AG20443 (cell line): Measurements from ENCODE around the gene COA1.
A peak's percentile ranks its signal among the peaks of the same experiment; 100 is the strongest.
"Not testable (repeated sequence)": the region's sequence is repeated elsewhere in the genome, so short reads cannot be mapped to it uniquely, and the experiment has no call there.

Source experiments
- DNase-seq: peaks from one replicate; pipeline ENCODE4 v3.0.0; 2012; ENCODE audit warnings: low spot score, mixed read lengths

COA1 gene

DNA sequence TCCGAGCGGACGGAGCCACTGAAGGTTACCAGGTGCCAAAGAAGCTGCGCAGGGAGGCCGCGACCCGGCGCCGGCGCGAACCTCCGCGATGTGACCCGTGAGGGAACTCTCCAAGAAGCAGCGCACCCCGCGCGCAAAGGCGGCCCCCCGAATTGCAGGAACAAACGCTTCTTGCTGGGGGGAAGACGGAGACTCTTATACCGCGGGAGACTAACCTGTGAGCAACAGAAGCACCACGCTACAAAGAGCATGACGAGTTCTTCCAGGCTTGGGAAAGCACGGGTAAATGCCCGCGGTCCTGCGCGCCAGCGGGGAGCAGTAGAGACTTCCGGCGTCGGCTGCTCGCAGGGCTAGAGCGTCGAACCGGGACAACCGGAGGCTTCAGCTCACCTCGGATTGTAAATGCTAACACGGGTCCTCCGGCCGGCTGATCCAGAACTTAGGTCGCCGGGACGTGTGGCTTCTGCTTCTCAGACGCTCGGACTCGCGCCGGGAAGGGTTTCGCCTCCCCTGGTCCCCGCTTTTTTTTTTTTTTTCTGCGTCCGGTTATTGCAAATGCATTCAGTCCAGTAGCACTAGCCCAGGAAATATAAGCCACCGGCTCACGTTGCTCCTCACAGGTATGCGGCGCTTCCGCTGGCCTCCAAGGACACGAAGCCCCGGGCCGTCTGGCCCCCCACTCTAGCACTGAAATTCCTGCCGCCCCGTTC, at the start of gene COA1:
TSS of gene COA1 (minus strand) at position 310 of the 710 bp plus-strand sequence. CDS start 80,909 bp downstream, outside the sequence.
- DNase-seq: peak; percentile 94

DNA sequence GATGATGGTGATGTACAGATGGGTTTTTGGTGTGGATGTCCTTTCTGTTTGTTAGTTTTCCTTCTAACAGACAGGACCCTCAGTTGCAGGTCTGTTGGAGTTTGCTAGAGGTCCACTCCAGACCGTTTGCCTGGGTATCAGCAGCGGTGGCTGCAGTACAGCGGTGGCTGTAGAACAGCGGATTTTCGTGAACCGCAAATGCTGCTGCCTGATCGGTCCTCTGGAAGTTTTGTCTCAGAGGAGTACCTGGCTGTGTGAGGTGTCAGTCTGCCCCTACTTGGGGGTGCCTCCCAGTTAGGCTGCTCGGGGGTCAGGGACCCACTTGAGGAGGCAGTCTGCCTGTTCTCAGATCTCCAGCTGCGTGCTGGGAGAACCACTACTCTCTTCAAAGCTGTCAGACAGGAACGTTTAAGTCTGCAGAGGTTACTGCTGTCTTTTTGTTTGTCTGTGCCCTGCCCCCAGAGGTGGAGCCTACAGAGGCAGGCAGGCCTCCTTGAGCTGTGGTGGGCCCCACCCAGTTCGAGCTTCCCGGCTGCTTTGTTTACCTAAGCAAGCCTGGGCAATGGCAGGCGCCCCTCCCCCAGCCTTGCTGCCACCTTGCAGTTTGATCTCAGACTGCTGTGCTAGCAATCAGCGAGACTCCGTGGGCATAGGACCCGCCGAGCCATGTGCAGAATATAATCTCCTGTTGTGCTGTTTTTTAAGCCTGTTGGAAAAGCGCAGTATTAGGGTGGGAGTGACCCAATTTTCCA, 49.1 kb upstream of the COA1 start:
- DNase-seq: not testable (repeated sequence)

DNA sequence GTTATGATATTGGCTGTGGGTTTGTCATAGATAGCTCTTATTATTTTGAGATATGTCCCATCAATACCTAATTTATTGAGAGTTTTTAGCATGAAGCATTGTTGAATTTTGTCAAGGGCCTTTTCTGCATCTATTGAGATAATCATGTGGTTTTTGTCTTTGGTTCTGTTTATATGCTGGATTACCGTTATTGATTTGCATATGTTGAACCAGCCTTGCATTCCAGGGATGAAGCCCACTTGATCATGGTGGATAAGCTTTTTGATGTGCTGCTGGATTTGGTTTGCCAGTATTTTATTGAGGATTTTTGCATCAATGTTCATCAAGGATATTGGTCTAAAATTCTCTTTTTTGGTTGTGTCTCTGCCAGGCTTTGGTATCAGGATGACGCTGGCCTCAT, 45.9 kb upstream of the COA1 start:
- DNase-seq: not testable (repeated sequence)

DNA sequence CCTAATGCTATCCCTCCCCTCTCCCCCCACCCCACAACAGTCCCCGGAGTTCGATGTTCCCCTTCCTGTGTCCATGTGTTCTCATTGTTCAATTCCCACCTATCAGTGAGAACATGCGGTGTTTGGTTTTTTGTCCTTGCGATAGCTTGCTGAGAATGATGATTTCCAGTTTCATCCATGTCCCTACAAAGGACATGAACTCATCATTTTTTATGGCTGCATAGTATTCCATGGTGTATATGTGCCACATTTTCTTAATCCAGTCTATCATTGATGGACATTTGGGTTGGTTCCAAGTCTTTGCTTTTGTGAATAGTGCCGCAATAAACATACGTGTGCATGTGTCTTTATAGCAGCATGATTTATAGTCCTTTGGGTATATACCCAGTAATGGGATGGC, 43.9 kb upstream of the COA1 start:
- not testable (repeated sequence) for DNase-seq

- no peak for DNase-seq
Observed at GRCh38 chr7:43771573-43771972, 42.2 kb upstream of the COA1 start.

GRCh38 chr7:43771128-43771527, 41.8 kb upstream of the COA1 start:
- DNase-seq: no peak

GRCh38 chr7:43769791-43770465, 40.6 kb upstream of the COA1 start:
- no peak for DNase-seq

DNA sequence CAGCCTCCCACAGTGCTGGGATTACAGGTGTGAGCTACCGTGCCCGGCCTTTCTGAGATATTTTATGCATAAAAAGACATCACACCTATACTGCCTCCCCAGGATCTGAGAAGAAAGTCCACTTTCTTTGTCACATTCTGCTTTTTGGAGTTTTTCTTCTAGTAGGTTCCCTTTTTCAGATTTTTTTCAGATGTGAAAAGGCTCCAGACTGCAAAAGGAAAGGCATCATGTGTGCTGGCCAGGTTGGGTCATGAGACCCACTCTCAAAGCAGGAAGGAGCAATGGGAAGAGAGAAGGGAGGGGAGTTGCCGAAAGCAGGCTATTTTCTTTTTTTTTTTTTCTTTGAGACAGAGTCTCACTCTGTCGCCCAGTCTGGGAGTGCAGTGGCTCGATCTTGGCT, 40.0 kb upstream of the COA1 start:
- DNase-seq: no peak

- DNase-seq: no peak
Observed at GRCh38 chr7:43768887-43769272, 39.6 kb upstream of the COA1 start.

DNA sequence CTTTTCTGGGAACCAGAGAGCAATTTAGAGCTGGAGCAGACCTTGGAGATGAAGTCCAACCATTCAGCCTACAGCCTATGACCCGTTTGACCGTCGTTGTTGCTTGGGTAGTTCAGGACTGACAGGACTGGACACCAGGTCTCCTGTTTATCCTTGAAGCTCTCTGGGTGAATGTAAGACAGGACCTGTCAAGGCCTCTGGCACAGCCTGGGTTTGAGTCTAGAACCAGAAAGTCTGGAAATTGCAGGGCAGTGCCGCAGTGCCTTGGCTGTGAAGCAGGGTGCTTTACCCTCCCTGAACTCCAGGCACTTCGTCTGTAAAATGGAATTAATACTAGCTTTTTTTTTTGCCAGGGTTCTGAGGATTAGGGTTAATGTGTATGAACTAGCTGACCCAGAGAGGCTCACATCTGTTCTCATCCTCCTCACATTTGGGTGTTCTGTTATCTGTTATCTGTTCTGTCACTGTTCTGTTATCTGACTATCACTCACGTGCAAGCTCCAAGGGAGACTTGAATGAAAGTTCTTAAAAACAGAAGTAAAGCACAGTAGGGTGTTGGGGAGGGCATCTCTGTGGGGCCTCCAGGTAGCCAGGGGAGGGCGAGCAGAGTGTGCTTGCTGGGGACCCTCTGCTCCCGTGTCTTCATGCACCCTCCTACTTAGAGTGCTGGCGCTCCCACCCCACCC, 39.0 kb upstream of the COA1 start:
- DNase-seq: no peak

DNA sequence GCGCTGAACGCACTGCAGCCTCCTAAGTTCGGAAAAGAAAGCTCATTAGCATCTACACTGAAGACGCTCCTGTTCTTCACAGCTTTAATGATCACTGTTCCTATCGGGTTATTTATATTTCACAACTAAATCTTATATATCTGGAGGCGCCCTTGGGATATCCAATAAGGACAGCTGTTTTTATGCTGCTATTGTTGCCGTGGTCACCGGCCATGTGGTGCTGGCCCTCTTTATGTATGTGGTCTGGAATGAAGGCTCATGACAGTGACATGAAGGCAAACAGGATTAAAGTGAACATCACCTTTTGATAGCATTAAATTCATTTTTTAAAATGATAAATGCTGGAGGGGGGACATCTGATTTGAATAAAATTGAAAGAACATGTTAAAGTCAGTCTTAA, 38.0 kb upstream of the COA1 start:
- no peak for DNase-seq

- DNase-seq: no peak
Observed at GRCh38 chr7:43766564-43766963, 37.2 kb upstream of the COA1 start.

DNA sequence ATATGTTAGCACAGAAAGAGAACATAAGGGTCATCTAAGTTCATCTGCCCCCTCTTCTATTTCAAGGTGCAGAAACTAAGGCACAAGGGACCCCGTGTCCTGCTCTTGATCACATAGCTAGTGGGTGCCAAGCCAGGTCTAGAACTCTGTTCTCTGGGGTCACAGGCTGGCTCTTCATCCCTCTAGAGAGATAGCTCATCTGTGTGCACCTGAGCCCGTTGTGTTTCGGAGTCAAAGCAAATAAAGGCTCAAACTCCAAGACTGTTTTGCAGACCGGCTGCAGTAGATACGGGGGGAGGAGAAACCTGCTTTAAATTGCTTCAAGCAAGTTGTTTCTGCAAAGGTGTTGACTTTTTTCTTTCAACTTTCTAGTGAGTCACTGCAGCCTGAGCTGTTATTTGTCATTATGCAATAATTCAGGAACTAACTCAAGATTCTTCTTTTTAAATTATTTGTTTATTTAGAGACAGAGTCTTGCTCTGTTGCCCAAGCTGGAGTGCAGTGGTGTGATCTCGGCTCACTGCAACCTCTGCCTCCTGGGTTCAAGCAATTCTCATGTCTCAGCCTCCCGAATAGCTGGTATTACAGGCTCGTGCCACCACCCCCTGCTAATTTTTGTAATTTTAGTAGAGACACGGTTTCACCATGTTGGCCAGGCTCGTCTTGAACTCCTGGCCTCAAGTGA, 35.6 kb upstream of the COA1 start:
- DNase-seq: peak; percentile 28

DNA sequence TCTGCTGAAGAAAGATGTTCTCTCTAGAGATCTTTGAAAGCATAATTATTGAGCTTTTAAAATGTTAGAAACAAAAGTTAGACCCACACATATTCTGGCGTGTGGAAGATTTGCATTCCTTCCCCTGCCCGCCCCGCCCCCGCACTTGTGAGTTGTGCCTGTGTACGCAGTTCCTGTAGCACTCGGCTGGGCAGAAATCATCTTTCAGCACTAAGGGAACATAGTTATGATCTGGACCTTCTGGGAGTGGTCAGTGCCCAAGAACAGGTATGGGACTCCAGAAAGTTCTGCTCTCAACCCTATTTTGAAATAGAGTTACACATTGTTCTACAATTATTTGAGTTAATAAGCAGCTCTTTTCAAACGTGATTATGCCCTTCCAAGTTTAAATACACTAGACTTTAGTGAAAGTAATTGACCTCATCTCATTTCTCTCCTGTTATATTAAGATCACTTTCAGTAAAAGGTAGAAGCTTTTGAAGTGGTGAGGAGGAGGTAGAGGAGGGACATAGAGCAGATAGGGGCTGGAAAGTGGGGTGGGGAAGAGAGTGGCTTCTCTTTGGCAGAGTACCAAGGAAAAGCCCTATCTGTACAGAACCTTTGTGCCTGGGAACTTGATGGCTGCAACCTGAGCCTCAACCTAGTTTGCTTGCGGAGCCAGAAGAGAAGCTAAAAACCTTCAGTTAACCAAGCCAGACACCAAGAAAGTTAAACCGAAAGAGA, 34.9 kb upstream of the COA1 start:
- no peak for DNase-seq

DNA sequence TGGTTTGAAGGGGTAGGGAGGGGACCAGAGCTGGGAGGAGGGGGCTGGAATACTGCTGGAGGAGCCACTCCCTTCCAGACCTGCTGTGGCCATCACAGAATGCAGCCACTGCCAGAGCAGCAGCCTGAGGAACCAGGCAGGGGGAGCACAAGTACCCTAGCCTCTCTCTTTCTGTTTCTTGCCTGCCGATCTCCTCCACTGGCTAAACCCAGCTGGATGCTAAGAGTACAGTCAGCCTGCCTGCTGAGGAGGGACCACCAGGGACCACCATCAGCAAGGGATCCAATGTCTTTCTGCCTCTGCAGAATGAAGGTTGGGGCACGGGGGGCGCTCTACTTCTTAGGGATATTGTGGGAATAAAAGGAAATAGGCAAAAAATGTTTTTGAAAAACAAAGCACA, 33.9 kb upstream of the COA1 start:
- no peak for DNase-seq

DNA sequence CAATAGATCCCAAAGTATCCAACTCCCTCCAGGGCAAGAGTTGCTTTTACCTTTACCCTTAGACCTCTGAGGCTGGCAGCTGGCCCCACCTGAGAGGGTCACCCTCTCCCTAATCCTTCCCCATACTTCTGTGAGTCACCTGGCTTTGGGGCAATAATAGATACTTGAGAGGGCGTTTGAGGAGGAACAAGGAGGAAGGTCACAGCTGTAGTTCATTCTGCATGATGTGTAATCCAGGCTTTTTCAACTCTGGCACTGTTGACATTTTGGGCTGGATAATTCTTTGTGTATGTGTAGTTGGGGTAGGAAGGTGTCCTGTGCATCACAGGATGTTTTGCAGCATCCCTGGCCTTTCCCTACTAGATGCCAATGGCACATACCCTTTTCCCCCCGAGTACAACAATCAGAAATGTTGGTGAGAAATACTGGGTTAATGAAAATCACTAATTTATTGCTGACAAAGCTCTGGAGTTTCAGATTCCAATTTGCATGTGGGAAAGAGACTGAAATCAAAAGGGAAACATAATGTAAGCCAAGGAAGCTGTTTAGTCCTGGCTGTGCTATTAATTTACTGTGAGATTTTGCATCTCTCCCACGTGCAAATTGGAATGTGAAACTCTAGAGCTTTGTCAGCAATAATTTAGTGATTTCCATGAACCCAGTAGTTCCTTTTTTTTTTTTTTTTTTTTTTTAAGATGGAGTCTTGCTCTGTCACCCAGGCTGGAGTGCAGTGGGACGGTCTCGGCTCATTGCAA, 32.8 kb upstream of the COA1 start:
- no peak for DNase-seq

DNA sequence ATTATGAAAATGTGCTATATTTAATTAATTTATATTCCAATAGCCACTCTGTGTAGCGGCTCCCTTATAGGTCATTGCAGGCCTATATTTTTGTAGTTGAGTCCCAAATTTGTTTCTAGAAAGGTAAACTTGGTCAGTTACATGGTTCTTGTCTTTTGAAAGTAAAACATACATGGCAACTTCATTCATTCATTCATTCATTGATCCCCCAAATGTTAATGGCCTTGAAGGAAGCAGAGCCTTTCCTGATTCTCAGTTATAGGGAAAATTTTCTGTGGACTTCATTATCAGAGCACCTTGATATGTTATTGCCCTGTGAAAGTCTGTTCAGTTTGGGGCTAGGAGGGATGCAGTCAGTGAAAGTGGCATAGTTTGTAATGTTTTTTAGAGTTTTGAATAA, 32.1 kb upstream of the COA1 start:
- DNase-seq: no peak

DNA sequence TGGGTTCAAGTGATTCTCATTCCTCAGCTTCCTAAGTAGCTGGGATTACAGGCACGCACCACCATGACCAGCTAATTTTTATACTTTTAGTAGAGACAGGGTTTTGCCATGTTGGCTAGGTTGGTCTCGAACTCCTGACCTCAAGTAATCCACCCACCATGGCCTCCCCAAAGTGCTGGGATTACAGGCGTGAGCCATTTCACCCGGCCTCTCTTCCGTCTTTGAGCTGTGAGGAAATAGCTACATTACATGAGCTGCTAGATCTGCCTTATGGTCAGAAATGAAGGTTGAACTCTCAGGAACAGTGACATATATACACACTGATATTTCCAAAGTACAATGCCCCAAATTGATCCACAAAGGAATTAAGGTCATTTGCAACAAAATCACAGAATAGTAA, 31.5 kb upstream of the COA1 start:
- no peak for DNase-seq

DNA sequence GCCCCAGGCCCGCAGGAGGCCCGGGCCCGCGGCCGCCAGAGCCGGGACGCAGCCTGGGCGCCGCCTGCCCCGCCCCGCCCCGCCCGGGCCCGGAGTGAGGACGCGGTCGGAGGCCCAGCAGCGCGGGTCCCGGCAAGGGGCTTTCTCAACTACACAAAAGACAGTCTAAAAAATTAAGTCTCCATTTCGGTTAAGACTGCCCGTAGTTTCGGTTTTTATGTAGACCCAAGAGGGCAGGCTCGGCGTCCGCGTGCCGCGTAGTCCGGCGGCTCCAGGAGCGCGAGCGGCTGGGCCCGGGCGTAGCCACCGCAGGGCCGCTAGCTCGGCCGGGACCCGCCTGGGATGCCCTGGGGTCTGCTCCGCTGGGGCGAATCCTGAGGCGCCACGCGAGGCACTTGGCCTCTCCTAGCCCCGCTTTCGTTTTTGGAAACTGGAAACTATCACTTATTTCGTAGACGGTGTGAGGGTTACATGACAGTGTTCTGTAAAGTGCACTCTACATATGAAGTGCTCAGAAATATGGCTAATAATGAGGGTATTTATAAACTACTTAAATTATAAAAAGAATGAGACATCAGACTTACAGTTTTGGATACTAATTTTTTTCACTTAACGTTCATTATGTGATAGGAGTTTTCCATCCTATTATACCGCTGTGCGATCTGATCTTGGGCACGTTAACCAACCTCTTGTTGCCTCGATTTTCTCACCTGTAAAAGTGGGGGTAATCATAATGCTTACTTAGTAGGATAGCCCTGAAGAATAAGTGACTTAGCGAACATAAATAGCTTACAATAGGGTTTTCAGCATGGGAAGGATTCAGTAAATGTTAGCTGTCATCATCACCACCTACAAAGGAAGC, 29.7 kb upstream of the COA1 start:
- DNase-seq: peak; percentile 75
